NT2/D1 (cell line): Measurements from ENCODE around the gene RFC5.

Source experiments
- SUZ12 ChIP-seq: IDR thresholded peaks from 2 replicates; pipeline ENCODE4 v1.6.1; 2011; ENCODE audit not compliant: insufficient read length, insufficient read depth; ENCODE audit errors: extremely low read depth
- YY1 ChIP-seq: IDR thresholded peaks from 2 replicates; pipeline ENCODE4 v1.6.1; 2011; ENCODE audit not compliant: insufficient read length, insufficient read depth
- ZNF274 ChIP-seq: IDR thresholded peaks from 2 replicates; pipeline ENCODE4 v1.6.1; 2011; ENCODE audit warnings: mild to moderate bottlenecking, low read depth, low read length

DNA sequence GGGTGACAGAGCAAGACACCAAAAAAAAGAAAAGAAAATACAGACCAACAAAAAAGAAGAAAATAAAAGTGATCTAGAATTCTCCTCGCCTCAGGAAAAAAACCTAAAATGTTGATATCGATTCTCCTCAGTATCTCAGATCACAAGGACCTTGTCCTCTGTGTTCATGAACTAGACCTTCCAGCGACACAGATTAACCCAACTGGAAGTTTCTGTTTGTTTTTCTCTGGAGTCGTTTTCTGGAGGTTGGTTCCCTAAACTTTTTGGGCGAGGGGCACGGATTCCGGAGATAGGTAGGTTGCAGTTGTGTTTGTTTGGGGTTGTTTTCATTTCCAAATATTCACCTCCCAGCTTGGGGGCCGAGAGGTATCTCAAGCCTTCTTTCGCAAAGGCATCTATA, 559 bp upstream of the RFC5 start:
- TF ChIP-seq YY1: no peak
- TF ChIP-seq SUZ12: no peak
- no peak for TF ChIP-seq ZNF274
